ENCODE measurements around the gene SMAD3.

SMAD3 gene

GRCh38 chr15:67161412-67161811 lies 96.0 kb downstream of the SMAD3 start:
- H3K4me3 ChIP-seq (ENCODE audit: low read depth, low read length) = no peak overlapping the region
- TF ChIP-seq CTCF (IDR thresholded peaks at IDR 0.05; ENCODE audit: low read depth, low read length, missing control alignments) = no peak
- no peak for DNase-seq (ENCODE audit: low read depth)

GRCh38 chr15:67161881-67162280 lies 96.5 kb downstream of the SMAD3 start:
- no peak overlapping the region for H3K4me3 ChIP-seq (ENCODE audit: low read depth, low read length)
- no peak for TF ChIP-seq CTCF (IDR thresholded peaks at IDR 0.05; ENCODE audit: low read depth, low read length, missing control alignments)
- no peak for DNase-seq (ENCODE audit: low read depth)

- DNase-seq (ENCODE audit: low read depth) = no peak
- no peak for TF ChIP-seq CTCF (IDR thresholded peaks at IDR 0.05; ENCODE audit: low read depth, low read length, missing control alignments)
- H3K4me3 ChIP-seq (ENCODE audit: low read depth, low read length) = no peak overlapping the region
Observed at GRCh38 chr15:67163180-67163579, 97.8 kb downstream of the SMAD3 start.

- DNase-seq (ENCODE audit: low read depth) = no peak
- no peak overlapping the region for H3K4me3 ChIP-seq (ENCODE audit: low read depth, low read length)
- TF ChIP-seq CTCF (IDR thresholded peaks at IDR 0.05; ENCODE audit: low read depth, low read length, missing control alignments) = no peak
Observed at GRCh38 chr15:67164401-67164791, 99.0 kb downstream of the SMAD3 start.

GRCh38 chr15:67164811-67165253 lies 99.4 kb downstream of the SMAD3 start:
- no peak for TF ChIP-seq CTCF (IDR thresholded peaks at IDR 0.05; ENCODE audit: low read depth, low read length, missing control alignments)
- no peak for DNase-seq (ENCODE audit: low read depth)
- no peak overlapping the region for H3K4me3 ChIP-seq (ENCODE audit: low read depth, low read length)

GRCh38 chr15:67165254-67166253 lies 100.2 kb downstream of the SMAD3 start:
- DNase-seq (ENCODE audit: low read depth) = no peak
- no peak overlapping the region for H3K4me3 ChIP-seq (ENCODE audit: low read depth, low read length)
- no peak for TF ChIP-seq CTCF (IDR thresholded peaks at IDR 0.05; ENCODE audit: low read depth, low read length, missing control alignments)
